Caco-2 (cell line): ENCODE results near the gene HEATR3. TPM values are rescaled to one million over a fixed set of nuclear protein-coding genes. Genes with fewer than 3 reads are reported as not detected.
A peak's percentile ranks its signal among the peaks of the same experiment; 100 is the strongest.

Experiments used
- BruUV-seq: library from RNA; stranded (reverse); fragments of 400-500 nt; replicated peaks from 2 replicates; lab custom pipeline; 2021; lab: Mats Ljungman, UMichigan
- CTCF ChIA-PET: fragments of 300-600 bp; sonication (Branson Sonifier 250); formaldehyde crosslinking; loops from one replicate; lab custom pipeline; 2022; ENCODE audit warnings: antibody characterized with exemption; lab: Charles Lee
- POLR2A ChIA-PET: fragments of 300-600 bp; sonication (Branson Sonifier 250); formaldehyde crosslinking; loops from one replicate; lab custom pipeline; 2022; ENCODE audit warnings: antibody characterized with exemption; lab: Charles Lee
- DNase-seq, 2 experiments: peaks; one replicate each; pipeline versions ENCODE4 v3.0.0 to v3.0.0-alpha.2; 2020 to 2022
- H3K27me3 ChIP-seq: replicated peaks from 2 replicates; pipeline ENCODE4 v1.6.0; 2011; ENCODE audit warnings: low read length; ENCODE audit not compliant: control insufficient read depth, insufficient read depth
- H3K36me3 ChIP-seq: 2 replicates; pipeline ENCODE4 v1.5.1; 2011; ENCODE audit warnings: low read length; ENCODE audit not compliant: control insufficient read depth, insufficient read depth
- H3K4me1 ChIP-seq: fragments of 250-450 bp; sonication (Bioruptor Pico); 2 replicates; pipeline ENCODE4 v1.5.1; 2020; ENCODE audit warnings: mild to moderate bottlenecking
- H3K4me3 ChIP-seq: 2 replicates; pipeline ENCODE4 v1.5.1; 2011; ENCODE audit warnings: low read depth, mild to moderate bottlenecking, control low read depth, low read length
- H3K9me3 ChIP-seq: fragments of 250-450 bp; sonication (Bioruptor Pico); 2 replicates; pipeline ENCODE4 v1.5.1; 2020; ENCODE audit warnings: mild to moderate bottlenecking, moderate library complexity
- H3K27ac Mint-ChIP-seq: one replicate; pipeline ENCODE4 v1.8.0; 2022; ENCODE audit warnings: mixed read lengths; ENCODE audit not compliant: unreplicated experiment
- H3K27me3 Mint-ChIP-seq: one replicate; pipeline ENCODE4 v1.8.0; 2022; ENCODE audit warnings: mixed read lengths; ENCODE audit not compliant: insufficient read depth, unreplicated experiment
- H3K36me3 Mint-ChIP-seq: one replicate; pipeline ENCODE4 v1.8.0; 2022; ENCODE audit warnings: mild to moderate bottlenecking, mixed read lengths; ENCODE audit not compliant: insufficient read depth, unreplicated experiment
- H3K4me1 Mint-ChIP-seq: one replicate; pipeline ENCODE4 v1.8.0; 2022; ENCODE audit warnings: low read depth, mixed read lengths; ENCODE audit not compliant: unreplicated experiment
- H3K4me3 Mint-ChIP-seq: one replicate; pipeline ENCODE4 v1.8.0; 2022; ENCODE audit warnings: mild to moderate bottlenecking, moderate library complexity, mixed read lengths; ENCODE audit not compliant: unreplicated experiment
- H3K9me3 Mint-ChIP-seq: one replicate; pipeline ENCODE4 v1.8.0; 2022; ENCODE audit warnings: mixed read lengths; ENCODE audit not compliant: unreplicated experiment
- intact Hi-C: fragments of 100-400 bp; cut with micrococcal nuclease; formaldehyde crosslinking; loops from one replicate; pipeline ENCODE4 v1.10.0; 2022; ENCODE audit not compliant: unreplicated experiment
- total RNA-seq: library from RNA; stranded (reverse); gene quantifications from 2 replicates; pipeline ENCODE4 v1.2.3, GENCODE V29; 2022
- TF ChIP-seq, protein P1 (sequence below), 2 experiments: fragments of 200-600 bp in 1 of 2; IDR thresholded peaks; 1 replicate in 1 of 2; 2 replicates in 1 of 2; pipeline versions ENCODE4 v1.5.1 to v1.8.0; 2011 to 2022; ENCODE audit warnings: antibody characterized with exemption in 1 of 2, control low read depth in 1 of 2, inconsistent platforms in 1 of 2, low read depth in 1 of 2, low read length in 1 of 2, mild to moderate bottlenecking in 1 of 2, moderate library complexity in 1 of 2; ENCODE audit not compliant: insufficient read depth in 1 of 2, severe bottlenecking in 1 of 2, unreplicated experiment in 1 of 2

HEATR3 gene
- total RNA-seq, 1 experiment from 2014 or later = 41.6 TPM

DNA sequence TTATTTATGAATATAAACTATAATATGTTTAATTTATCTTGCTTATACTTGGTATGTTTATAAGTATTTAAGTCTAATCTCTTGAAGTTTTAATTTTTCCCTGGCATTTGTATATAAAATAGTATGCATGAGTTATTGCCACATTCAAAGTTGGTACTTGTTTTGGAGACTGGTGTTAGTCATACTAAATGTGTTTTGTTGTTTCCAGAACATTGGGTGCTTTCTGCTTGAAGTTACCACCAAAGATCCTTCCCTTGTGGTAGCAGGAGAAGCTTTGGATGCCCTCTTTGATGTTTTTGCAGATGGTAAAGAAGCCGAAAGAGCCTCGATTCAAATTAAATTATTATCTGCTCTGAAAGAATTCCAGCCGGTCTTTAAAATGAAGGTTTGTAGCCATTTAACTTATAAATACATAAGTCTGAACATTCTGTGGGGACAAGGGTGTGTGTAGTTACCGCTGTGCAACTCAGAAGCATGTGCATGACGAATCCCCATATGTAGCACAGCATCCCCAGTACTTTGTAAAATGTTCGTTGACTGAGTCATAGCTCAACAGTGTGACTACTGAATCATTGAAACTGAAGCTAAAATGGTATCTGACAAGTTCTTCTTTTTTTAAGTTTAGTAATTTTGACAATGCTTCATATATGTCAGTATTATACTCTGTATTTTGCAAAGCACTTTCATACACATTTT lies 36.4 kb downstream of the HEATR3 start:
- no peaks in the 10 kb centered on the region for H3K9me3 Mint-ChIP-seq
- 0 out of 2 replicates have a peak, but pooled peaks cover 2% of the 10 kb centered on the region for H3K36me3 ChIP-seq
- no peak overlapping the region for H3K27ac Mint-ChIP-seq
- no peak overlapping the region for H3K4me3 ChIP-seq
- no TSS peak for BruUV-seq
- H3K4me3 Mint-ChIP-seq = no peak overlapping the region
- ChIA-PET CTCF (interaction anchor here (0.5 to 1.5 kb wide), 2 partner anchors 77 to 146 kb away, joined by 3 to 5 read pairs; partner anchors contain the start of gene CNEP1R1), POLR2A (no interaction called here)
- no peaks in the 10 kb centered on the region for H3K27me3 ChIP-seq
- TF ChIP-seq, protein P1, sequence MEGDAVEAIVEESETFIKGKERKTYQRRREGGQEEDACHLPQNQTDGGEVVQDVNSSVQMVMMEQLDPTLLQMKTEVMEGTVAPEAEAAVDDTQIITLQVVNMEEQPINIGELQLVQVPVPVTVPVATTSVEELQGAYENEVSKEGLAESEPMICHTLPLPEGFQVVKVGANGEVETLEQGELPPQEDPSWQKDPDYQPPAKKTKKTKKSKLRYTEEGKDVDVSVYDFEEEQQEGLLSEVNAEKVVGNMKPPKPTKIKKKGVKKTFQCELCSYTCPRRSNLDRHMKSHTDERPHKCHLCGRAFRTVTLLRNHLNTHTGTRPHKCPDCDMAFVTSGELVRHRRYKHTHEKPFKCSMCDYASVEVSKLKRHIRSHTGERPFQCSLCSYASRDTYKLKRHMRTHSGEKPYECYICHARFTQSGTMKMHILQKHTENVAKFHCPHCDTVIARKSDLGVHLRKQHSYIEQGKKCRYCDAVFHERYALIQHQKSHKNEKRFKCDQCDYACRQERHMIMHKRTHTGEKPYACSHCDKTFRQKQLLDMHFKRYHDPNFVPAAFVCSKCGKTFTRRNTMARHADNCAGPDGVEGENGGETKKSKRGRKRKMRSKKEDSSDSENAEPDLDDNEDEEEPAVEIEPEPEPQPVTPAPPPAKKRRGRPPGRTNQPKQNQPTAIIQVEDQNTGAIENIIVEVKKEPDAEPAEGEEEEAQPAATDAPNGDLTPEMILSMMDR (IDR thresholded peaks at IDR 0.05; ENCODE audit: insufficient read depth in 1 of 2, low read depth in 1 of 2, low read length in 1 of 2, severe bottlenecking in 1 of 2, unreplicated experiment in 1 of 2) = no peak
- H3K27me3 Mint-ChIP-seq = no peaks in the 10 kb centered on the region
- intact Hi-C loops = no loop called here
- no peaks in the 10 kb centered on the region for H3K4me1 Mint-ChIP-seq
- DNase-seq = no peak
- peaks cover 40% of the 10 kb centered on the region for H3K36me3 Mint-ChIP-seq
- H3K9me3 ChIP-seq = no peaks in the 10 kb centered on the region
- no peaks in the 10 kb centered on the region for H3K4me1 ChIP-seq

DNA sequence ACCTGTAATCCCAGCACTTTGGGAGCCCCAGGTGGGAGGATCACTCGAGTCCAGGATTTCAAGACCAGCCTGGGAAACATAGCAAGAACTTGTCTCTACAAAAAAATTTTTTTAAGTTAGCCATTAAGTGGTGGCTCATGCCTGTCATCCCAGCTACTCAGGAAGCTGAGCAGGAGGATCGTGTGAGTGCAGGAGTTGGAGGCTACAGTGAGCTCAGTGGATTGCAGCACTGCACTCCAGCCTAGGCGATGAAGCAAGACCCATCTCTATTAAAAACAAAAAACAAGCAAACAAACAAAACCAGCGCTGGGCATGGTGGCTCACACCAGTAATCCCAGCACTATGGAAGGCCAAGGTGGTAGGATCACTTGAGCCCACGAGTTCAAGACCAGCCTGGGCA lies 38.0 kb downstream of the HEATR3 start:
- ChIA-PET CTCF (no interaction called here), POLR2A (no interaction called here)
- Histone ChIP-seq H3K4me3 (no peak overlapping the region), H3K4me1 (no peaks in the 10 kb centered on the region), H3K36me3 (0 out of 2 replicates have a peak, but pooled peaks cover 2% of the 10 kb centered on the region), H3K9me3 (no peaks in the 10 kb centered on the region), H3K27me3 (no peaks in the 10 kb centered on the region)
- no peaks in the 10 kb centered on the region for H3K4me1 Mint-ChIP-seq
- H3K9me3 Mint-ChIP-seq = no peaks in the 10 kb centered on the region
- no peak overlapping the region for H3K27ac Mint-ChIP-seq
- no TSS peak for BruUV-seq
- no peak overlapping the region for H3K4me3 Mint-ChIP-seq
- intact Hi-C loops = no loop called here
- H3K27me3 Mint-ChIP-seq = no peaks in the 10 kb centered on the region
- H3K36me3 Mint-ChIP-seq = peaks cover 40% of the 10 kb centered on the region
- TF ChIP-seq, protein P1 (IDR thresholded peaks at IDR 0.05; ENCODE audit: insufficient read depth in 1 of 2, low read depth in 1 of 2, low read length in 1 of 2, severe bottlenecking in 1 of 2, unreplicated experiment in 1 of 2) = no peak
- DNase-seq = no peak

DNA sequence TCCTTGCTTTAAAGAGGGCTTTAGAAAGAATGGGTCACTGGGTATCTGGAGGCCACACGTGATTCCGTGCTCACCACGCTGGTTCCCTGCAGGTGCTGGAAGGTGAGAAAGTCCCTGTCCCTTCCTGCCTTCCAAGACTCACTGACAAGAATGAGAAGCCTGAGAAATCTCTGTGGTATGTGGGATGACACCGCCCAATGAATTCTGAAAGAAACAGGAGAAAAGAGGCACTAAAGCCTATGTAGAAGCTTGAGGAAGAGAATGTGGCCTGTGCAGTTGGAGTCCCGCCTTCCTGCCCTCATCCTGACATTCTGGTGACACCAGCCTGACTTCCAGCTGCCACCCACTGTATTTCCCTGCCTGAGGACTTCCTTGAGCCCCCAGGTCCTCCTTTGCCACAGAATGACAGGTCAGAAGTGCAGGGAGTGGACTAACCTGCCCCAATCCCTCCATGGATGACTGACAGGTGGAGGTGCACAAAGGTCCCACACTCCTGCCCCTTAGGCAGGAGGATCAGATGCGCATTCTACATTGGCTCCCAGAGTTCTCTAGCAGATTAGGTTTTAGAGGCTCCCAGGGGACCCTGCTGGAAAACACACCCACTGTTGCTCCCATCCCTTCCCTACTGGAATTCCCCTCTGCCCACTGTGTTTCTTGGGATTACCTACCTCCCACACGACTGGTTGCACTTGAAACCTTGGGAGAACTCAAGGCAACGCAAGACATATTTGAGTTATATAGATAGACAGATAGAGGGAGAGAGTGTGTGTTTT lies 48.8 kb downstream of the HEATR3 start:
- no peaks in the 10 kb centered on the region for H3K27me3 Mint-ChIP-seq

More for the DNA sequence above, 48.8 kb downstream of the HEATR3 start:
- peaks cover 12% of the 10 kb centered on the region for H3K4me1 ChIP-seq
- no peaks in the 10 kb centered on the region for H3K36me3 Mint-ChIP-seq
- peak overlapping the region; percentile 15 for H3K27ac Mint-ChIP-seq
- DNase-seq = peak; percentile 53 to 69
- H3K4me1 Mint-ChIP-seq = no peaks in the 10 kb centered on the region
- H3K9me3 ChIP-seq = no peaks in the 10 kb centered on the region
- no peaks in the 10 kb centered on the region for H3K36me3 ChIP-seq
- TF ChIP-seq, protein P1 (IDR thresholded peaks at IDR 0.05; ENCODE audit: insufficient read depth in 1 of 2, low read depth in 1 of 2, low read length in 1 of 2, severe bottlenecking in 1 of 2, unreplicated experiment in 1 of 2) = no peak
- H3K4me3 ChIP-seq = no peak overlapping the region
- H3K9me3 Mint-ChIP-seq = no peaks in the 10 kb centered on the region
- no TSS peak for BruUV-seq
- POLR2A ChIA-PET = no interaction called here
- CTCF ChIA-PET = interaction anchor here (0.6 kb wide), 1 partner anchor 254 kb away, joined by 3 read pairs; the partner anchor contains the start of gene BRD7
- no peaks in the 10 kb centered on the region for H3K27me3 ChIP-seq
- intact Hi-C loops = loop anchor here (1.0 to 5.0 kb wide), 2 partner anchors 38 to 98 kb away; no protein-coding TSS in a partner anchor
- H3K4me3 Mint-ChIP-seq = no peak overlapping the region
